GM18517 (cell line): ENCODE data around the gene FBXL15.

Experiments used
- ATAC-seq: cut with Tn5 transposase; IDR thresholded peaks from one replicate; pipeline ENCODE4 v1.9.1; 2021; ENCODE audit warnings: mild to moderate bottlenecking, moderate library complexity; ENCODE audit not compliant: unreplicated experiment

FBXL15 gene

GRCh38 chr10:102420714-102421506 lies at the start of gene FBXL15:
TSS of gene FBXL15 (plus strand) at chr10:102420836. CDS start at chr10:102421130, 294 bp downstream.
- peak; percentile 67 for ATAC-seq

GRCh38 chr10:102371295-102371694 lies 49.3 kb upstream of the FBXL15 start:
- no peak for ATAC-seq

GRCh38 chr10:102375250-102375649 lies 45.4 kb upstream of the FBXL15 start:
- ATAC-seq = no peak

- ATAC-seq = no peak
Observed at GRCh38 chr10:102375867-102376266, 44.8 kb upstream of the FBXL15 start.

- no peak for ATAC-seq
Observed at GRCh38 chr10:102376901-102377300, 43.7 kb upstream of the FBXL15 start.

GRCh38 chr10:102379383-102379782 lies 41.3 kb upstream of the FBXL15 start:
- no peak for ATAC-seq

GRCh38 chr10:102381983-102382382 lies 38.7 kb upstream of the FBXL15 start:
- no peak for ATAC-seq

GRCh38 chr10:102382871-102383270 lies 37.8 kb upstream of the FBXL15 start:
- ATAC-seq = no peak

- ATAC-seq = no peak
Observed at GRCh38 chr10:102384053-102384452, 36.6 kb upstream of the FBXL15 start.

GRCh38 chr10:102384606-102385429 lies 35.8 kb upstream of the FBXL15 start:
- ATAC-seq = no peak

GRCh38 chr10:102389894-102390293 lies 30.7 kb upstream of the FBXL15 start:
- ATAC-seq = no peak

- no peak for ATAC-seq
Observed at GRCh38 chr10:102392306-102392705, 28.3 kb upstream of the FBXL15 start.

GRCh38 chr10:102393411-102394078 lies 27.1 kb upstream of the FBXL15 start:
- no peak for ATAC-seq

GRCh38 chr10:102394079-102394800 lies 26.4 kb upstream of the FBXL15 start:
- peak; percentile 80 for ATAC-seq

- ATAC-seq = peak; percentile 6
Observed at GRCh38 chr10:102394801-102395399, 25.7 kb upstream of the FBXL15 start.

- no peak for ATAC-seq
Observed at GRCh38 chr10:102395400-102396316, 25.0 kb upstream of the FBXL15 start, which contains the start of gene NFKB2. TSS of gene NFKB2 (plus strand) at chr10:102395705. CDS start at chr10:102395960, 255 bp downstream.

- ATAC-seq = no peak
Observed at GRCh38 chr10:102396317-102396650, 24.4 kb upstream of the FBXL15 start.

GRCh38 chr10:102396730-102397151 lies 23.9 kb upstream of the FBXL15 start:
- no peak for ATAC-seq
